Lung microvascular endothelial cell (primary cell): Measurements from ENCODE around the gene TMEM178B. TPM values are rescaled to one million over a fixed set of nuclear protein-coding genes. Genes with fewer than 3 reads are reported as not detected.

Experiments
- DNase-seq, 2 donors: peaks; one replicate each; pipeline versions ENCODE4 v3.0.0 to v3.0.0-alpha.2; 2010; ENCODE audit warnings: low read depth in 2 of 2
- total RNA-seq: library from RNA; depleted of rRNA; stranded (reverse); fragments of >200 nt; gene quantifications from 2 replicates; pipeline ENCODE4 v1.2.1, GENCODE V29; 2014

TMEM178B gene
- total RNA-seq, 1 donor from 2014 or later: under 0.01 TPM

DNA sequence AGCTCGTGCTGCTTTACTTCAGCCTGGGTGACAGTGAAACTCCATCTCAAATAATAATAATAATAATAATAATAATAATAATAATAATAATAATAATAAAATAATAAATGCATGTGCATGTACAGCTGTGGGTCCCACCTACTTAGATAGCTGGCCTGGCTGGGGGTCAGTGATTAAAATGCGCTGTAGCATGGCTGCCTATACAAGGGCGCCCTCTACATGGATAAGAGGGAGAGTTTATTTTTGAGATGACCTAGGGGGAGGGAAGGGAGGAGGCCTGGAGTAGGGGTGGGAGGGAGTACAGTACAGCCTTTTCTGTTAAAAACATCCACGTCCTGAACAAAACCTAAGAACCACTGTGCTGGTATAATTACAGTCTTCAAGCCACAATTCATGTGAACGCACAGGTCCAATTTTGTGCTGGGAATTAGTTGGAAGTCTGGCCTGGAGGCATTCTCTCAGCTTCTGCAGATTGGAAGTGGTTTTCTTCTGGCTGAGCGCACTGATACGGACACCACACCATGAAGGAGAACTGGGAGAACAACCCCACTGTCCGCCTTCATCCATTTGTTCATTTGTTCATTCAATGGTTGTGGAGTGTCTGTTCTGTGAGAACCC, 146.5 kb downstream of the TMEM178B start:
- DNase-seq: no peak

DNA sequence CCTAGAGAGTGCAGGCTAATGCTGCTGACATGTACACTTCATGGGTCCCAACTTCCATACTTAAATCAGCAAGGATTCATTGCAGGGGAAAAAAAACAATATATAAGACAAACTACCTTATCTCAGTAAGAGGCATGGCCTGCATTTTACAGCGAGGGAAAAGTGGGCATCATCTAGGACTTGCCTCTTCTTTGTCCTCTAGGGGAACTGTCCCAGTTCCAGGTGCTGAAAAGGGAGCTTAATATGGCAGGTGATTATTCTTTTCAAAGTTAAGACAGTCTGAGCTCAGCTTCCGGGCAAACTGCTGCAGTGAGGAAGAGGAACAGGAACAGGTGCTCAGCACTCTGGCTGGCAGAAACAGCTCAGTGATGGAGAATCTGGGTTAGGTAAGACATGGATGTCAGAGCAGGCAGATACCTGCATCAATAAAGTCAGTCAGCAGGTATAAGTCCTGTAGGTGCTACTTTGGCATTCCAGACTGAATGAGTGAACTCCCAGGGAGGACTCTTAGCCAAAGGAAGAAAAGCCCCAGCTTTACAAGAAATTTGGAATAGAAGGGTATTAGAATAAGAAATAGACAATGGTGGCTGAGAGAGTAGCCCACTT, 147.2 kb downstream of the TMEM178B start:
- DNase-seq: no peak

DNA sequence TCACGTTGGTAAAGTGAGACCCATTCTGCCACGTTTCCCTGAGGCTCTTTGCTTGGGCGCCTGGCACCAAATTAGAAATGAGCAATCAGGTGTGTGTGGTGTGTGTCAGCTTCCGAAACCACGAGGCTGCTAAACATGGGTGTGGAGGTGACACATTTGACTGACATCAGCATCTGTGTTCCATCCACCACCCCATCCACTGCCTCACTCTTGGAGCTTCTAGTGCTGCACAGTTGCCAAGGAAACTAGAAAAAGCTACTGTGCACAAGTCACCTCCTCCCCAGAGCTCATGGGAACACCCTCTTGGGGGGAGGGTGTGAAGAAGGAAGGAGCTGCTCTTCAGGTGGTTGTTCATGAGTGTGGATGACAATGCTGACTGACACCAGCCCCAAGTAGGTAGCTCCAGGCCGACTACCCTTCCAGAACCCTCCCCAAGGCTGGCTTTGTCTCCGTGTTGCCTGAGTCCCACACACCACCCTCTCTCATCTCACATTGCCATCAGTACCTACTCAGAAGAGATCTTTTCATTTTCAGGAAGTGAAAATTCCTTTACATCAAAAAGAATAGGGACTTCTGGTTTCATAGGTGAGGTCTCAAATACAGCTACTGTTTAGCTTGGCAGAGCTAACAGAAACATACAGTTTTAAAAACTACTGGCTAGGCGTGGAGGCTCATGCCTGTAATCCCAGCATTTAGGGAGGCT, 152.2 kb downstream of the TMEM178B start:
- no peak for DNase-seq

DNA sequence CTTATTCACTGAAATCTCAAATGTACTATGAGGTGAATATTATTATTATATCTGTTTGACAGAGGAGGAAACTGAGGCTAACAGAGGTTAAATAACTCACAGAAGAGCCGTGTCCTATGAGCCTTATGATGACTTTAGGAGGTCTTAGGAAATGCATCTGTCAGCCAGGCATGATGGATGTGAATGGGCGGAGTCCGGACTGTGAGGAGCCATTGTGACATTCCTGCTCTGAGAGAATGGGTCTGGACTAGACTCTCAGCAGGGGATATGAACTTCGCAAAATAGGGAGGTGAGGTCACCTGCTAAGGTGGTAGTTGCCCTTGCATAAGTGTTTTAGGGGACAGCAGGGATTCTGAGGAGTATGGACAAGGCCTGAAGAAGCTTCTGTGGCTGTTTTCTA, 153.6 kb downstream of the TMEM178B start:
- no peak for DNase-seq

DNA sequence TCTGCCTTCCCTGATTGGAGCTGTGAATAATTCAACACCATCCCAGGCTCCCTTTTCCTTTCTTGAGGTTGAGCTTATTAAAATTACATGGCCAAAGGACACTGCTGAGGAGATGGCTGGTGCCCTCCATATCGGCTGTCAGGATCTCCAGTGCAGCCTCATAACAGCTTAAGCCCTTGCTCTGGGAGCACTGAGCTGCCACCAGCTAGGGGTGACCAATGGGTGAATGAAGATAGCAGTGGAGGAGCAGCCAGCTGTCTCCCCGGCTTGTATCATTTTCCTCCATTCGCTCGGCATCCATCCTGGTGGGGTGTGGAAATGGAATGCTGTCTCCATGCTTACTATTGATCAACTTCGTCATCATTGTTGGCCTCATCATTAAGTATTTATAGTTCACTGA, 154.6 kb downstream of the TMEM178B start:
- DNase-seq: no peak

DNA sequence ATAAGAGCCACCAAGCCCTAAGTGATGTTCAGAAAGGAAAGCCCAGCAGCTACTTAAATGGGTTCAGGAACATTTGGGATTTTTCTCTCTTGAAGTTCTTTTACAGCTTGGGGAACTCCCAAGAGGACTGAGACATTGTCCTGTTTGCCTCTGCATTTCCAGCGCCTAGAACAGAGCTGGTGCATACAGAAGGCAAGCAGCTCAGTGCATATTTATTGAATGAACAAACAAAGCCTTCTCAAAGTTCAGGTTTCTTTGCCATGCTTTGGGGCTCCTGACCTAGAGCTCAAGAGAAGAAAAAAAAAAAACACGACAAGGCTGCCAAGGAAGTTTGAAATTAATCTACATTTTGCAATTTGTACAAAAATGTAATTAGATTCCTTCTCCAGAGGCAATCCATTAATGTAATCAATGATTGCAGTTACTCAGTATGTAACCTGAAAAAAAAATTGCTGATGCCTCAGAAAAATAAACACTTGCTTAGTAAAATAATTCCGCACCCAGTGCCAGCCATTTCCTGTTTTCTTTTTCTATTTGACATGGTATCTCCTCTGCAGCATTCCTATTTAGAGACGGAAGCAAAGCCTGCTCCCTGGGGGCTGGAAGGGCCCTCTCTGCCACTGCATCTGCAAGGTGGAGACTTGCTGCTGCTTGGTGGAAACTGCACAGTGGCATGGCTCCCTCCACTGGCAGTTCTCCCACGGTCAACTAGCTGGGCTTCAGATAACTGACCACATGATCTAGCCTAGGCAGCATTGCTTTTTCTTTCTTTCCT, 157.3 kb downstream of the TMEM178B start:
- peak in 1 of 2 donors; percentile 4 for DNase-seq

DNA sequence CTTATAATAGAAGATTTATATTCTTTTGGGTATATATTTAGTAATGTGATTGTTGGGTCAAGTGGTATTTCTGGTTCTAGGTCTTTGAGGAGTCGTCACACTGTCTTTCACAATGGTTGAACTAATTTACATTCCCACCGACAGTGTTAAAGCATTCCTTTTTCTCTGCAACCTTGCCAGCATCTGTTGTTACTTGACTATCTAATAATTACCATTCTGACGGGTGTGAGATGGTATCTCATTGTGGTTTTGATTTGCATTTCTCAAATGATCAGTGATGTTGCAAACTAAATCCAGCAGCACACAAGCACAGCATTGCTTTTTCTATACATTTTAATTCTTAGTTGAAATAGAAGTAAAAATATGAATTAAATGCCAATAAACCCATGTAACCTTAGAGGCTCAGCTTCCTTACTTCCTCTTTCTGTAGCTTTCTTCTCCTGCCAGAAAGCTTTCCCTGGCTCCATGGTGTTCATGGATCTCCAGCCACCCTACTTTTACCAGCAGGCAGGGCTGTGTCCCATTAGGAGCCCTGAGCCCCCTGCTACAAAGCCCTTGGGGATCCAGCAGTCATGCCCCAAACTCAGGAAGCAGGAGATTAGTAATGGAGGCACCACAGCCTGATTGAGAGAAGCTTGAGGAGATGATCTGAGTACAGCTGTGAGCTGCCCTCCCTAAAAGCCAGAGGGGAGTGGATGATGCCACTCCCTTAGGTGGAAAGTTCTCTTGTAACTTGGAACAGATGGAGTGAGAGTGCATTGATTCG, 158.6 kb downstream of the TMEM178B start:
- DNase-seq: no peak

DNA sequence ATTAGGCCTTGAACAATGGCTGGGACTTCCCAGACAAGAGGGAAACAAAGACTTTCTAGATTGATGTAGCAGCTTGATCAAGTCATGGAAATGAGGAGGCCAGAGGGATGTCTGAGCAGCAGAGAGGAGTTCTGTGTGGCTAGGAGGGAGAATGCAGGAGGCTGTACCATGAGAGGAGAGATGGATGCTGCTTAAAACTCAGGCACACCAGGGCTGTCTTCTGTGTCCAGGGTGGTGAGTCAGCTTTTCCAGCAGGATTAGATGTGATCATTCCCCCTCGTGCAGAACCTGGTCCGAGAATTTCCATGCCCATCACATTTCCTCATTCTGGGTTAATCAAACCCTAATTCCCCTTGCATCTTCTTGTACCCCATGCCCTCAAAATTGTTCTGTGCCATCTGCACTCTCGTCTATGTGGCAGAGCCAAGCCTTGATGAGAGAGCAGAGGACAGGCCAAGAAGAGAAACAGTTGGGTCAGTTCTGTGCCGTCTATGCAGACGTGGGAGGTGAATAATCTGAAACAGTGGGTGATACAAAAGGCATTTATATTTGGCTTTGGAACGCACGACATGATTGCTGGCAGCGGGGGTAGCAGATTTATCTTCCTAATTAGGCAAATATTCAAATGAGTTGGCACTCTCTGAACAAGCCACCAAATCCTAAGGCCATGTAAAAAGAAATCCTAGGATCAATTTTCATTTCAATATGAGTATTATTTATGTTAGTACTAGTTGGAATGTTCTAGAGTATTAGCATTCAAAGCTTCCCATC, 160.7 kb downstream of the TMEM178B start:
- no peak for DNase-seq

DNA sequence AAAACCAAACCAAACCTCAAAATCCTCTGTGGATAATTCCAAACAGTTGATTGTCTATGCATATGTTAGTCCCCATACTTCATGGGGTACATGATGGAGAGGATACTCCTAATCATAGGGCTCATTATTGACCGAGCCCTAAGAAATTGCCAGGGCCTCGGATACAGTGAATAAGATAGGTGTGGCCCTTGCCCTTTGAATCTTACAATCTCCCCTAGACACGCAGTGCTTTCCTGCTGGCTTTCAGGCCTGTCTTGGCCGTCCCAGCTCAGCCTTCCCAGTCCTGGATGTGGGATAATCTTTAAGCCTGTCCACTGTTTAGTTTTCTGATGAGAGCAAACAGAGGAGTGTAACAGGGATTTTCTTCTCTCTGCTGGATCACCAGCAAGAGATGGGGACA, 161.8 kb downstream of the TMEM178B start:
- DNase-seq: no peak

DNA sequence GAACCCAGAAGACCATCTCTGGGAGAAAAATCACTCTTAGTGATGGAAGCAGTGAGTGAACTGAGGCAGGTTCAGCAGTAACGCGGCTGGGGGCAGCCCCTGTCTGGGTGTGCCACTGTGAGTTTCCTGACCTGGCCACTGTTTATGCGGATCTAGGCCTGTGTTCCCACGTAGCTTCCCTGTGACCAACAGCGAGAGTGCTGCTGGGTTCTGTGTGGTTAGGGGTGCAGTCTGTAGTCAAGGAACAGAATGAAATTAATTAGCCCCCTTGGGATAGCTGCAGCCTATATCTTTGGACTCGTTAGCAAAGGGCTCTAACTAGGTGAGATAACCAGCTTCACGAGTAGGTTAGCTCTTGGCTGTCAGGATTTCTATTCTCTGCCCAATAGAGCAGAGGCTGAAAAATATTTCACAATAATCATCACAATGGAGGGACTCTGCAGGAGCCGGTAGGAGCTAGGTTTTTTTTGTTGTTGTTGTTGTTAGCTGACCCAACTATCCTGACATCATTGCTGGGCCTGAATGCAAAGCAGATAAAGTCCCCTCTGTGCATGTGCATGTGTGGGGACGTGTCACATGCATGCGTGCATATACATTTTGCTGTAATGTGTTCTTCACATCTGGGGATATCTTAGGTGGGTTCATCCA, 164.9 kb downstream of the TMEM178B start:
- no peak for DNase-seq

DNA sequence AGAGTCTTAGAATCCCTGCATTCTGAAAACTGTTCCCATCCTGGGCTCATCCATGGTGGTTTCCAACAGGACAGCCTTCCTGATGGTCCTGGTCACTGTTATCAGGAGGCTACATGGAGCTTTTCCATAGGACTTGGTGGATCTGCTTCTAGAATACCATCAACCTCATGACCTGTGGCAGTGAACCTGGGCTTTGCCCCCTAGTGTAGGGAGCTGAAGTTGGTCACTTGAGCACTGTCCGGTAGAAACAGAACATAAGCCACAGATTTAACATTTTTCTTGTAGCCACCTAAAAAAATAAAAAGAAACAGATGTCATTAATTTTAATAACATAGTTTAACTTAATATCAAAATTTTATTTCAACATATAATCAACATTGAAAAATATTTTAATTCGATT, 165.8 kb downstream of the TMEM178B start:
- DNase-seq: no peak

DNA sequence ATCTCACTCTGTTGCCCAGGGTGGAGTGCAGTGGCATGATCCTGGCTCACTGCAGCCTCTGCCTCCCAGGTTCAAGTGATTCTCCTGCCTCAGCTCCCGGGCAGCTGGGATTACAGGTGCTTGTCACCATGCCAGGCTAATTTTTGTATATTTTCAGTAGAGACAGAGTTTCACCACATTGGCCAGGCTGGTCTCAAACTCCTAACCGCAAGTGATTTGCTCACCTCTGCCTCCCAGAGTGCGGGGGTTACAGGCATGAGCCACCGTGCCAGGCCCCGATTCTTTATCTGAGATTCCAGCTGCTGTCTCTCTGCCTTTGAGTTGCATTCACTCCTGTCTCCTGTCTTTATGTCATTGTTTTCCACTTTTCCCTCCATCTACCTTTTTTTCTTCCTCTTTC, 168.7 kb downstream of the TMEM178B start:
- DNase-seq: no peak

DNA sequence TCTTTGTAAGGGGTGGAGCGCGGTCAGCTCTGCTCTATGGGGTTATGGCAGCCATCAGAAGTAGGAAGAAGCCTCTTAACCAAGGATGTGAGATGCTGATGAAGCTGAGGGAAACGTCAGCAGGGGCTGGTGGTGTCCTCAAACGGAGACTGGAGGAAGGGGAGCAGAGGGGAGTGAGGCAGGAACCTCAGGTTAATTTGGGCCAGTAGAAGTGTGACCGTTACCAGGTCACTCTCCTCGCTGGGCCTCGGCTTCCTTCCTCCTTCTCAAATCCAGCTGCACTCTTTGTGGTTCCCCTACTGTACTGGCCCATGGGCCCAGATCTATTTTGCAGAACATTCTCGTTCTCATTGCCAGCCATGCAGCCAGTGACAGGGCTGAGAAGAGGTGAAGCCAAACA, 169.5 kb downstream of the TMEM178B start:
- no peak for DNase-seq

DNA sequence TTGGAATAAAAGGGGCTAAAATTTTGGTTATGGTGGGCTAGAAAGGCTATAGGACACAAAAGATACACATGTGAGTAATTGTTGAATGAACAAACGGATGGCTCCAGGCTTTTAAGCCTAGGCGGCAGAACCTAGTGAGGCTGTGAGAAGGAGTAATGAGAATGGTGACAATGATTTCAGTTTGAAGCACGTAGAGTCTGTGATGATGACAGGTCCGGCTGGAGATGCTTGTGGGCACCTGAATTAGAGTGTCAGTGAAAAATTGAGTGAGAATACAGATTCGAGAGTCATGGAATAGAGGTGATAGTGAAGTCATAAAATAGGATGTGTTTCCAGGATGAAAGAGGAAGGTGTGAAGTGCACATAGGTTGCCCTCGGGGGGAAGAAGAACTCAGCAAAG, 170.6 kb downstream of the TMEM178B start:
- DNase-seq: no peak

DNA sequence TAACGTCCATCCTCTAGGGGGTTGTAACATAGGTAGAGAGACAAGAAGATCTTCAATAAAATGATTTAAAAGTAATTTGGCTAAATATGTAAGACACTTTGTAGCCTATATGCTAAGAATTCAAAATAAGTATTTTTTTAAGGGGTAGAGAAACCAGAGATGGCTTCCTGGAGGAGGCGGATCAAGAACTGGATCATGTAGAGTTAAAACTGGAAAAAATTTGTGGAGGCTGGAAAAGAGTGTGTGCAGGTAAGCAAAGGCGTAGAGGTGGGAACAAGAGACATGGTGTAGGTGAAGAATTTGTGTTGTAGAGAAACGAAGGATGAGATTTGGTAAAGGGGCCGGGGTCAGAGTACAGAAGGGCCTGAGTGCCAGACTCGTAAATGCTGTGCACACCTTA, 172.6 kb downstream of the TMEM178B start:
- DNase-seq: no peak

DNA sequence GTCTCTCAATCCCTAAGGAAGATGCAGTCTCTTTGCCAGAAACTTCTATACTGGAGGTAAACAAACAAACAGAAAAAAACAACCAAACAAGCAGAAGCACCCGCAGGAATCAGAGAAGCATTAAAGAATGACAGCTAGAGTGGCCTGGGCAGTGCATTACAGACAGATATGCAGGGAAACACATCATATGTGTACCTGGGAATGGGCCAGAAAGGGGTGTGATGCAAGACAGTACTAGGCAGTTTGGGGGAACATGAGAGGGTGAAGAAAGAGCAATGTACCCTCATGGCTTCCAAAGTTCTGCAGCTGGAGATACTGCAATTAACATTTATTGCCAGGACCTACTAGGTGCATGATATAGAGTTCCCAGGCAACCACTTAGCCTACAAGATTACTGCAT, 177.3 kb downstream of the TMEM178B start:
- no peak for DNase-seq

DNA sequence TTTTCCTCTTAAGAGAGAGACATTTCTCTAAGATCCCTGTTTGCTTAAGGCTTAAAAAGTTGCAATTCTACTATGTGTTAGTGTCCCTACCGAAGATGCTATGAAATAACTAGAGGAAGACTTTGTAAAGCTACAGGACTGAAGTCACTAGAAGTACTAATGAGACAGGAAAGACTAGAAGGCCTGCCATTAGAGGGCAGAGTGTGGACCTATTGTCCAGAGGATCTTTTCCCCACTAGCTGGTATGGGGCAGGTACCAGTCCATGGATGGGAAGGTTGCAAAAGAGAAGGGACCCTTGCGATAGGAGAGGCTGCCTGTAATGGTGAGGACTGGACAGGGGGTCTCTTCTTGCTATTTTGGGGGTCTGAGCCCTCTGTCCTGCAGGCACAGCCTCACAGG, 178.1 kb downstream of the TMEM178B start:
- DNase-seq: no peak

DNA sequence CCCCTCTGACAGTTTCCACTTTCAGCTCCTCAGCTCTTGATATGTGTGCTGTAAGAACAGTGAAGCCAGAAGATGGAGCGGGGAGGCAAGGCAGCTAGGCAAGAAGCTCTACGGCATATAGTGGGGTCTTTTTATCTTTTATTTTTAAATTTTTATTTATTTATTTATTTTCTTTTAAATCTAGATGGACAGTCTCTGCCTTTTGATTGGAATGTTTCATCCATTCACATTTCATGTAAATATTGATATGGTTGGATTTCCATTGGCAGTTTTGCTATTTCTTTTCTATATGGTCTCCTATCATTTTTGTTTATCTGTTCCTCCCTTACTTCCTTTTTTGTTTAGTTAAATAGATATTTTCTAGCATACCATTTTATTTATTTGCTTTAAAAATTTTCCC, 183.7 kb downstream of the TMEM178B start:
- no peak for DNase-seq

DNA sequence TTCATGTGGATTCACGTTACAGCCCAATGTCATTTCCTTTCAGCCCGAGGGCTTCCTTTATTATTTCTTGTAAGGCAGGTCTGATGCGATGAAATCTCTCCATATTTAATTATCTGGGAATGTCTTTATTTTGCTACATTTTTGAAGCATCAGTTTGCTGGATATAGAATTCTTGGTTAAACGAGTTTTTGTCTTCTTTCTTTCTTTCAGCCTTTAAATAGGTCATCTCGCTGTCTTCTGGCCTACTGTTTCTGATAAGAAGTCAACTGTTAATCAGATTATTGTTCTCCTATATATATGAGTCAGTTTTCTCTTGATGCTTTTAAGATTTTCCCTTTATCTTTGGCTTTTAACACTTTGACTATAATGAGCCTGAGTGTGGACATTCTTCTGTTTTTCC, 184.7 kb downstream of the TMEM178B start:
- DNase-seq: no peak
